Parathyroid adenoma (tissue), 2 donors: Measurements from ENCODE around the gene CDH7.

Experiments
- H2AFZ ChIP-seq: fragments of 300-600 bp; sonication (generic); one replicate; pipeline ENCODE4 v1.7.0; 2017; ENCODE audit warnings: antibody characterized with exemption, mild to moderate bottlenecking
- H3K27ac ChIP-seq: fragments of 300-600 bp; sonication (generic); one replicate; pipeline ENCODE4 v1.7.0; 2017
- H3K27me3 ChIP-seq: fragments of 300-600 bp; sonication (generic); one replicate; pipeline ENCODE4 v1.7.0; 2017; ENCODE audit warnings: low read length; ENCODE audit not compliant: control insufficient read depth, insufficient read depth
- H3K36me3 ChIP-seq: fragments of 300-600 bp; sonication (generic); one replicate; pipeline ENCODE4 v1.7.0; 2017; ENCODE audit warnings: low read length; ENCODE audit not compliant: control insufficient read depth, insufficient read depth
- H3K4me1 ChIP-seq: fragments of 300-600 bp; sonication (generic); one replicate; pipeline ENCODE4 v1.7.0; 2017; ENCODE audit warnings: control low read depth
- H3K4me2 ChIP-seq: fragments of 300-600 bp; sonication (generic); one replicate; pipeline ENCODE4 v1.7.0; 2017; ENCODE audit warnings: low read length
- H3K4me3 ChIP-seq: fragments of 300-600 bp; sonication (generic); one replicate; pipeline ENCODE4 v1.7.0; 2017; ENCODE audit warnings: low read depth, low read length
- H3K79me2 ChIP-seq: fragments of 300-600 bp; sonication (generic); one replicate; pipeline ENCODE4 v1.7.0; 2017; ENCODE audit warnings: control low read depth
- H3K9ac ChIP-seq: fragments of 300-600 bp; sonication (generic); one replicate; pipeline ENCODE4 v1.7.0; 2017; ENCODE audit warnings: mild to moderate bottlenecking
- H3K9me3 ChIP-seq: fragments of 300-600 bp; sonication (generic); one replicate; pipeline ENCODE4 v1.7.0; 2017; ENCODE audit warnings: low read length; ENCODE audit not compliant: control insufficient read depth
- TF ChIP-seq, protein P1 (sequence below): fragments of 300-600 bp; sonication (generic); IDR thresholded peaks from one replicate; pipeline ENCODE4 v1.7.0; 2017; ENCODE audit warnings: antibody characterized with exemption, mild to moderate bottlenecking
- donor health status: primary hyperparathyroidism.

Gene CDH7

DNA sequence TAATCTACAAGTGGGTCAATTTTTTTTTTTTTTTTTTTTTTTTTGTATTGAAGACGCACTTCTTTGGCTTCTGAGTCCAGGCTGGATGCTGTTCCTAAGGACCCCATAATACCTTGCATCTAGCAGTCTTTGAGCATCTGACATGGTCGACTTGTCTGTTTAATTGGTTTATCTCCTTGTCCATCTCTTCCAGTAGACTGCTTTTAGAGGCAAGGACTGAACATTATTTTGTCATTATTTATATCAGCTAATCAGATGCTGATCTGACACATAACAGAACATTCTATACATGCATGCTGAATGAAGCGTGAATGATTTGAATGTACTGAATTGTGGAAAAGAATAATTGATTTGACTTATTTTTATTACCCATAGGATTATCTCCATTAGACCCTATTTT lies 118.7 kb downstream of the CDH7 start:
- Histone ChIP-seq H3K4me1 (no peaks in the 10 kb centered on the region), H2AFZ (no peak overlapping the region), H3K36me3 (no peaks in the 10 kb centered on the region), H3K9me3 (no peaks in the 10 kb centered on the region), H3K4me3 (no peak overlapping the region), H3K79me2 (no peaks in the 10 kb centered on the region), H3K4me2 (no peak overlapping the region), H3K27ac (no peak overlapping the region), H3K9ac (no peak overlapping the region), H3K27me3 (no peaks in the 10 kb centered on the region)
- TF ChIP-seq, protein P1, sequence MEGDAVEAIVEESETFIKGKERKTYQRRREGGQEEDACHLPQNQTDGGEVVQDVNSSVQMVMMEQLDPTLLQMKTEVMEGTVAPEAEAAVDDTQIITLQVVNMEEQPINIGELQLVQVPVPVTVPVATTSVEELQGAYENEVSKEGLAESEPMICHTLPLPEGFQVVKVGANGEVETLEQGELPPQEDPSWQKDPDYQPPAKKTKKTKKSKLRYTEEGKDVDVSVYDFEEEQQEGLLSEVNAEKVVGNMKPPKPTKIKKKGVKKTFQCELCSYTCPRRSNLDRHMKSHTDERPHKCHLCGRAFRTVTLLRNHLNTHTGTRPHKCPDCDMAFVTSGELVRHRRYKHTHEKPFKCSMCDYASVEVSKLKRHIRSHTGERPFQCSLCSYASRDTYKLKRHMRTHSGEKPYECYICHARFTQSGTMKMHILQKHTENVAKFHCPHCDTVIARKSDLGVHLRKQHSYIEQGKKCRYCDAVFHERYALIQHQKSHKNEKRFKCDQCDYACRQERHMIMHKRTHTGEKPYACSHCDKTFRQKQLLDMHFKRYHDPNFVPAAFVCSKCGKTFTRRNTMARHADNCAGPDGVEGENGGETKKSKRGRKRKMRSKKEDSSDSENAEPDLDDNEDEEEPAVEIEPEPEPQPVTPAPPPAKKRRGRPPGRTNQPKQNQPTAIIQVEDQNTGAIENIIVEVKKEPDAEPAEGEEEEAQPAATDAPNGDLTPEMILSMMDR, result no peak

GRCh38 chr18:65876310-65876709 lies 125.5 kb downstream of the CDH7 start:
- H3K4me1 ChIP-seq, result no peaks in the 10 kb centered on the region
- no peaks in the 10 kb centered on the region for H3K79me2 ChIP-seq
- no peak overlapping the region for H3K9ac ChIP-seq
- no peak overlapping the region for H3K4me2 ChIP-seq
- TF ChIP-seq, protein P1, result no peak
- no peaks in the 10 kb centered on the region for H3K9me3 ChIP-seq
- H3K36me3 ChIP-seq, result no peaks in the 10 kb centered on the region
- H3K27ac ChIP-seq, result no peak overlapping the region
- no peak overlapping the region for H2AFZ ChIP-seq
- H3K27me3 ChIP-seq, result no peaks in the 10 kb centered on the region
- H3K4me3 ChIP-seq, result no peak overlapping the region

- no peaks in the 10 kb centered on the region for H3K79me2 ChIP-seq
Measured at GRCh38 chr18:65897292-65897691, 146.5 kb downstream of the CDH7 start.

GRCh38 chr18:65901522-65901921 lies 150.7 kb downstream of the CDH7 start:
- H3K4me3 ChIP-seq, result no peak overlapping the region
- H3K9ac ChIP-seq, result no peak overlapping the region
- H3K27me3 ChIP-seq, result no peaks in the 10 kb centered on the region
- H3K9me3 ChIP-seq, result no peaks in the 10 kb centered on the region
- H3K4me1 ChIP-seq, result no peaks in the 10 kb centered on the region
- no peak overlapping the region for H3K27ac ChIP-seq
- no peaks in the 10 kb centered on the region for H3K36me3 ChIP-seq
- no peak overlapping the region for H3K4me2 ChIP-seq
- H2AFZ ChIP-seq, result no peak overlapping the region
- TF ChIP-seq, protein P1, result no peak
- H3K79me2 ChIP-seq, result no peaks in the 10 kb centered on the region

More at GRCh38 chr18:65897292-65897691, 146.5 kb downstream of the CDH7 start:
- Histone ChIP-seq H3K27ac (no peak overlapping the region), H2AFZ (no peak overlapping the region), H3K36me3 (no peaks in the 10 kb centered on the region), H3K9me3 (no peaks in the 10 kb centered on the region), H3K9ac (no peak overlapping the region), H3K4me2 (no peak overlapping the region), H3K27me3 (no peaks in the 10 kb centered on the region), H3K4me1 (no peaks in the 10 kb centered on the region), H3K4me3 (no peak overlapping the region)
- TF ChIP-seq, protein P1, result no peak

DNA sequence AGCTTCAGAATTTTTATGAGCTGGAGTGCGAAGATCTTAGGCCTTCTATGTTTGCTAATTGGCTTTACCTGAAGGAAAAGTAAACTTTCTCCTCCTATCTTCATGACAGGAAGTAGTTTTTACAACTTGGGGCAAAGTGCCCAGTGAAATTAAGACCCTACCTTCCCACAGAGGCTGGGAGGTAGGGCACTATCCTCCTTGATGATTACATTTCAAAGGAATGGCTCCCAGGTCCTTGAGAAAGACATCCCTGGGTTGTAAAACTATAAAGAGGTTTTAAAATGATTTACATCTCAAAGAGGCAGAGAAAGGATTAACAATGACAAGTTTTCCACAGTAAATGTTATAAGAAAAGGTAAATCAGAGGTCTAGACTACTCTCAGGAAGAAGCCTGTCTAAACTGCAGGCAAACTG lies 155.8 kb downstream of the CDH7 start:
- Histone ChIP-seq H3K4me1 (no peaks in the 10 kb centered on the region), H3K79me2 (no peaks in the 10 kb centered on the region), H3K36me3 (no peaks in the 10 kb centered on the region), H2AFZ (no peak overlapping the region), H3K4me3 (no peak overlapping the region), H3K9ac (no peak overlapping the region), H3K27ac (no peak overlapping the region), H3K9me3 (no peaks in the 10 kb centered on the region), H3K4me2 (no peak overlapping the region), H3K27me3 (no peaks in the 10 kb centered on the region)
- TF ChIP-seq, protein P1, result no peak
